Stimulated activated CD8-positive, alpha-beta memory T cell treated with anti-CD3 and anti-CD28 coated beads, Interleukin-7, amount 100 ng/mL, for 48 hours (primary cell): ENCODE results near the gene BCAS3.
"Not testable (repeated sequence)": the region's sequence is repeated elsewhere in the genome, so short reads cannot be mapped to it uniquely, and the experiment has no call there.

Experiments used
- DNase-seq, 2 donors: peaks; one replicate each; pipeline ENCODE4 v3.0.0-alpha.2; 2020; ENCODE audit warnings: low read depth in 1 of 2; ENCODE audit errors: extremely low read depth in 1 of 2

The BCAS3 gene

GRCh38 chr17:60863892-60864707, 186.4 kb downstream of the BCAS3 start:
- no peak for DNase-seq

GRCh38 chr17:60864708-60865005, 187.0 kb downstream of the BCAS3 start:
- DNase-seq, result no peak

GRCh38 chr17:60874772-60875171, 197.1 kb downstream of the BCAS3 start:
- no peak for DNase-seq

GRCh38 chr17:60886731-60887613, 209.3 kb downstream of the BCAS3 start:
- not testable (repeated sequence) for DNase-seq

GRCh38 chr17:60887614-60888028, 210.0 kb downstream of the BCAS3 start:
- no peak for DNase-seq

- DNase-seq, result no peak
Measured at GRCh38 chr17:60888812-60889709, 211.4 kb downstream of the BCAS3 start.

GRCh38 chr17:60891149-60891548, 213.5 kb downstream of the BCAS3 start:
- DNase-seq, result no peak

- DNase-seq, result no peak
Measured at GRCh38 chr17:60893475-60893874, 215.8 kb downstream of the BCAS3 start.

- DNase-seq, result no peak
Measured at GRCh38 chr17:60896996-60897395, 219.3 kb downstream of the BCAS3 start.

- DNase-seq, result no peak
Measured at GRCh38 chr17:60899115-60899514, 221.5 kb downstream of the BCAS3 start.

- no peak for DNase-seq
Measured at GRCh38 chr17:60900688-60901087, 223.0 kb downstream of the BCAS3 start.

GRCh38 chr17:60901242-60901641, 223.6 kb downstream of the BCAS3 start:
- DNase-seq, result no peak

- no peak for DNase-seq
Measured at GRCh38 chr17:60901806-60902205, 224.2 kb downstream of the BCAS3 start.

GRCh38 chr17:60902399-60902798, 224.7 kb downstream of the BCAS3 start:
- no peak for DNase-seq

GRCh38 chr17:60904582-60904981, 226.9 kb downstream of the BCAS3 start:
- DNase-seq, result no peak

- no peak for DNase-seq
Measured at GRCh38 chr17:60905709-60906108, 228.1 kb downstream of the BCAS3 start.

GRCh38 chr17:60908324-60908723, 230.7 kb downstream of the BCAS3 start:
- DNase-seq, result no peak

- DNase-seq, result no peak
Measured at GRCh38 chr17:60909405-60909804, 231.8 kb downstream of the BCAS3 start.

- DNase-seq, result no peak
Measured at GRCh38 chr17:60910415-60910814, 232.8 kb downstream of the BCAS3 start.

- no peak for DNase-seq
Measured at GRCh38 chr17:60914078-60914477, 236.4 kb downstream of the BCAS3 start.

GRCh38 chr17:60916043-60916442, 238.4 kb downstream of the BCAS3 start:
- no peak for DNase-seq
